GM23338 (cell line): Measurements from ENCODE around the gene ITGA4.

ENCODE experiments used
- CREB1 ChIP-seq: fragments of 250-450 bp; sonication (Bioruptor Pico); IDR thresholded peaks from 2 replicates; pipeline ENCODE4 v1.5.0; 2020; ENCODE audit warnings: low read depth, mild to moderate bottlenecking, moderate library complexity
- EZH2 ChIP-seq: fragments of 200-600 bp; sonication (generic); IDR thresholded peaks from one replicate; pipeline ENCODE4 v1.8.0; 2017; ENCODE audit warnings: antibody characterized with exemption, mild to moderate bottlenecking, low read depth; ENCODE audit not compliant: unreplicated experiment
- EZH2phosphoT487 ChIP-seq: fragments of 200-600 bp; sonication (generic); IDR thresholded peaks from one replicate; pipeline ENCODE4 v1.8.1; 2018; ENCODE audit warnings: antibody characterized with exemption; ENCODE audit not compliant: unreplicated experiment
- JUNB ChIP-seq: IDR thresholded peaks from one replicate; pipeline ENCODE4 v1.6.1; 2016; ENCODE audit warnings: antibody characterized with exemption; ENCODE audit not compliant: unreplicated experiment
- NANOG ChIP-seq: IDR thresholded peaks from 2 replicates; pipeline ENCODE4 v1.6.1; 2016; ENCODE audit warnings: antibody characterized with exemption, borderline replicate concordance
- POLR2AphosphoS5 ChIP-seq: IDR thresholded peaks from 2 replicates; pipeline ENCODE4 v1.6.1; 2016; ENCODE audit warnings: antibody characterized with exemption, low read depth
- STAT1 ChIP-seq: IDR thresholded peaks from one replicate; pipeline ENCODE4 v1.6.1; 2016; ENCODE audit warnings: antibody characterized with exemption; ENCODE audit not compliant: unreplicated experiment
- ZNF114 ChIP-seq: fragments of 250-450 bp; sonication (Bioruptor Pico); IDR thresholded peaks from 2 replicates; pipeline ENCODE4 v1.5.0; 2020; ENCODE audit warnings: mild to moderate bottlenecking, moderate library complexity
- ZNF331 ChIP-seq: fragments of 250-450 bp; sonication (Bioruptor Pico); IDR thresholded peaks from 2 replicates; pipeline ENCODE4 v1.5.0; 2020; ENCODE audit warnings: low read depth, mild to moderate bottlenecking, moderate library complexity
- ZNF462 ChIP-seq: fragments of 250-450 bp; sonication (Bioruptor Pico); IDR thresholded peaks from 2 replicates; pipeline ENCODE4 v1.5.0; 2020; ENCODE audit warnings: mild to moderate bottlenecking, moderate library complexity
- TF ChIP-seq, protein P1 (sequence below), 2 experiments: fragments of 200-600 bp in 1 of 2; sonication (generic) in 1 of 2; conservative IDR thresholded peaks; 2 replicates each; pipeline versions ENCODE4 v1.5.1 to v1.6.1; 2016 to 2017; ENCODE audit warnings: antibody characterized with exemption in 2 of 2, low read depth in 2 of 2, mild to moderate bottlenecking in 2 of 2, moderate library complexity in 1 of 2
- TF ChIP-seq, protein P2 (sequence below): IDR thresholded peaks from one replicate; pipeline ENCODE4 v1.6.1; 2018; ENCODE audit warnings: antibody characterized with exemption; ENCODE audit not compliant: unreplicated experiment
- TF ChIP-seq, protein P3 (sequence below): IDR thresholded peaks from 2 replicates; pipeline ENCODE4 v1.6.1; 2016; ENCODE audit warnings: antibody characterized with exemption

- TF ChIP-seq, protein P1, sequence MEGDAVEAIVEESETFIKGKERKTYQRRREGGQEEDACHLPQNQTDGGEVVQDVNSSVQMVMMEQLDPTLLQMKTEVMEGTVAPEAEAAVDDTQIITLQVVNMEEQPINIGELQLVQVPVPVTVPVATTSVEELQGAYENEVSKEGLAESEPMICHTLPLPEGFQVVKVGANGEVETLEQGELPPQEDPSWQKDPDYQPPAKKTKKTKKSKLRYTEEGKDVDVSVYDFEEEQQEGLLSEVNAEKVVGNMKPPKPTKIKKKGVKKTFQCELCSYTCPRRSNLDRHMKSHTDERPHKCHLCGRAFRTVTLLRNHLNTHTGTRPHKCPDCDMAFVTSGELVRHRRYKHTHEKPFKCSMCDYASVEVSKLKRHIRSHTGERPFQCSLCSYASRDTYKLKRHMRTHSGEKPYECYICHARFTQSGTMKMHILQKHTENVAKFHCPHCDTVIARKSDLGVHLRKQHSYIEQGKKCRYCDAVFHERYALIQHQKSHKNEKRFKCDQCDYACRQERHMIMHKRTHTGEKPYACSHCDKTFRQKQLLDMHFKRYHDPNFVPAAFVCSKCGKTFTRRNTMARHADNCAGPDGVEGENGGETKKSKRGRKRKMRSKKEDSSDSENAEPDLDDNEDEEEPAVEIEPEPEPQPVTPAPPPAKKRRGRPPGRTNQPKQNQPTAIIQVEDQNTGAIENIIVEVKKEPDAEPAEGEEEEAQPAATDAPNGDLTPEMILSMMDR (conservative IDR thresholded peaks at IDR 0.05; ENCODE audit: low read depth in 2 of 2): no peak
- no peak for TF ChIP-seq EZH2
- no peak for TF ChIP-seq EZH2phosphoT487
- no peak for TF ChIP-seq POLR2AphosphoS5
- TF ChIP-seq, protein P2, sequence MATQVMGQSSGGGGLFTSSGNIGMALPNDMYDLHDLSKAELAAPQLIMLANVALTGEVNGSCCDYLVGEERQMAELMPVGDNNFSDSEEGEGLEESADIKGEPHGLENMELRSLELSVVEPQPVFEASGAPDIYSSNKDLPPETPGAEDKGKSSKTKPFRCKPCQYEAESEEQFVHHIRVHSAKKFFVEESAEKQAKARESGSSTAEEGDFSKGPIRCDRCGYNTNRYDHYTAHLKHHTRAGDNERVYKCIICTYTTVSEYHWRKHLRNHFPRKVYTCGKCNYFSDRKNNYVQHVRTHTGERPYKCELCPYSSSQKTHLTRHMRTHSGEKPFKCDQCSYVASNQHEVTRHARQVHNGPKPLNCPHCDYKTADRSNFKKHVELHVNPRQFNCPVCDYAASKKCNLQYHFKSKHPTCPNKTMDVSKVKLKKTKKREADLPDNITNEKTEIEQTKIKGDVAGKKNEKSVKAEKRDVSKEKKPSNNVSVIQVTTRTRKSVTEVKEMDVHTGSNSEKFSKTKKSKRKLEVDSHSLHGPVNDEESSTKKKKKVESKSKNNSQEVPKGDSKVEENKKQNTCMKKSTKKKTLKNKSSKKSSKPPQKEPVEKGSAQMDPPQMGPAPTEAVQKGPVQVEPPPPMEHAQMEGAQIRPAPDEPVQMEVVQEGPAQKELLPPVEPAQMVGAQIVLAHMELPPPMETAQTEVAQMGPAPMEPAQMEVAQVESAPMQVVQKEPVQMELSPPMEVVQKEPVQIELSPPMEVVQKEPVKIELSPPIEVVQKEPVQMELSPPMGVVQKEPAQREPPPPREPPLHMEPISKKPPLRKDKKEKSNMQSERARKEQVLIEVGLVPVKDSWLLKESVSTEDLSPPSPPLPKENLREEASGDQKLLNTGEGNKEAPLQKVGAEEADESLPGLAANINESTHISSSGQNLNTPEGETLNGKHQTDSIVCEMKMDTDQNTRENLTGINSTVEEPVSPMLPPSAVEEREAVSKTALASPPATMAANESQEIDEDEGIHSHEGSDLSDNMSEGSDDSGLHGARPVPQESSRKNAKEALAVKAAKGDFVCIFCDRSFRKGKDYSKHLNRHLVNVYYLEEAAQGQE: no peak
- no peak for TF ChIP-seq CREB1 (CRISPR knock-in tag)
- TF ChIP-seq, protein P3, sequence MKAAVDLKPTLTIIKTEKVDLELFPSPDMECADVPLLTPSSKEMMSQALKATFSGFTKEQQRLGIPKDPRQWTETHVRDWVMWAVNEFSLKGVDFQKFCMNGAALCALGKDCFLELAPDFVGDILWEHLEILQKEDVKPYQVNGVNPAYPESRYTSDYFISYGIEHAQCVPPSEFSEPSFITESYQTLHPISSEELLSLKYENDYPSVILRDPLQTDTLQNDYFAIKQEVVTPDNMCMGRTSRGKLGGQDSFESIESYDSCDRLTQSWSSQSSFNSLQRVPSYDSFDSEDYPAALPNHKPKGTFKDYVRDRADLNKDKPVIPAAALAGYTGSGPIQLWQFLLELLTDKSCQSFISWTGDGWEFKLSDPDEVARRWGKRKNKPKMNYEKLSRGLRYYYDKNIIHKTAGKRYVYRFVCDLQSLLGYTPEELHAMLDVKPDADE: no peak
- no peak for TF ChIP-seq JUNB
- TF ChIP-seq ZNF114 (CRISPR knock-in tag): no peak
- TF ChIP-seq ZNF331 (CRISPR knock-in tag): no peak
- no peak for TF ChIP-seq NANOG
- no peak for TF ChIP-seq STAT1
- no peak for TF ChIP-seq ZNF462 (CRISPR knock-in tag)
Observed at GRCh38 chr2:181441670-181442069, 15.5 kb upstream of the ITGA4 start.
